WTC11 (cell line): ENCODE data around the gene SYNM. TPM values are rescaled to one million over a fixed set of nuclear protein-coding genes. Genes with fewer than 3 reads are reported as not detected.

Experiments used
- ATAC-seq: fragments of 200-7000 bp; cut with Tn5 transposase; 2 replicates; pipeline ENCODE4 v1.10.0; 2021; ENCODE audit warnings: mild to moderate bottlenecking, moderate library complexity
- CTCF ChIA-PET: fragments of 300-600 bp; sonication (Branson Sonifier 250); formaldehyde crosslinking; loops from one replicate; lab custom pipeline; 2021; ENCODE audit warnings: antibody characterized with exemption; lab: Charles Lee
- POLR2A ChIA-PET: fragments of 350-600 bp; sonication (Branson Sonifier 250); formaldehyde crosslinking; loops from one replicate; lab custom pipeline; 2021; ENCODE audit warnings: antibody characterized with exemption; lab: Charles Lee
- DNase-seq: peaks from one replicate; pipeline ENCODE4 v3.0.0; 2021; ENCODE audit warnings: low spot score
- H3K27ac Mint-ChIP-seq: 2 replicates; pipeline ENCODE4 v1.8.0; 2021; ENCODE audit warnings: mixed read lengths
- H3K27me3 Mint-ChIP-seq: 2 replicates; pipeline ENCODE4 v1.8.0; 2021; ENCODE audit warnings: low read depth, mild to moderate bottlenecking, moderate library complexity, mixed read lengths
- H3K36me3 Mint-ChIP-seq: 2 replicates; pipeline ENCODE4 v1.8.0; 2021; ENCODE audit warnings: mixed read lengths
- H3K4me1 Mint-ChIP-seq: 2 replicates; pipeline ENCODE4 v1.8.0; 2022; ENCODE audit warnings: mixed read lengths
- H3K4me3 Mint-ChIP-seq: 2 replicates; pipeline ENCODE4 v1.8.0; 2021; ENCODE audit warnings: mild to moderate bottlenecking, moderate library complexity, mixed read lengths
- H3K9me3 Mint-ChIP-seq: 2 replicates; pipeline ENCODE4 v1.8.0; 2021; ENCODE audit warnings: mixed read lengths
- ELF4 ChIP-seq: sonication (generic); formaldehyde crosslinking; IDR thresholded peaks from 2 replicates; pipeline ENCODE4 v1.8.1; 2022; ENCODE audit warnings: low read depth, mild to moderate bottlenecking, moderate library complexity, missing genetic modification reagents
- EMX1 ChIP-seq: fragments of 250-450 bp; sonication (Bioruptor Pico); IDR thresholded peaks from 2 replicates; pipeline ENCODE4 v1.8.0; 2021; ENCODE audit warnings: mild to moderate bottlenecking
- GABPB1 ChIP-seq: sonication (generic); formaldehyde crosslinking; IDR thresholded peaks from 2 replicates; pipeline ENCODE4 v1.8.1; 2023; ENCODE audit warnings: mild to moderate bottlenecking, missing genetic modification reagents
- GRHL2 ChIP-seq: fragments of 250-450 bp; sonication (Bioruptor Pico); IDR thresholded peaks from 2 replicates; pipeline ENCODE4 v1.8.0; 2022; ENCODE audit warnings: mild to moderate bottlenecking, moderate library complexity; ENCODE audit not compliant: insufficient replicate concordance, severe bottlenecking
- IRF2 ChIP-seq: sonication (generic); formaldehyde crosslinking; IDR thresholded peaks from 2 replicates; pipeline ENCODE4 v1.8.0; 2022; ENCODE audit warnings: low read depth, missing genetic modification reagents, borderline replicate concordance
- JUN ChIP-seq: sonication (generic); formaldehyde crosslinking; IDR thresholded peaks from 2 replicates; pipeline ENCODE4 v1.8.0; 2023; ENCODE audit warnings: mild to moderate bottlenecking, missing genetic modification reagents
- MXD4 ChIP-seq: fragments of 250-450 bp; sonication (Bioruptor Pico); IDR thresholded peaks from 2 replicates; pipeline ENCODE4 v1.8.0; 2021; ENCODE audit warnings: mild to moderate bottlenecking, moderate library complexity, borderline replicate concordance
- NFYB ChIP-seq: sonication (generic); formaldehyde crosslinking; conservative IDR thresholded peaks from 2 replicates; pipeline ENCODE4 v1.8.0; 2022; ENCODE audit warnings: low read depth, missing genetic modification reagents
- NR1H2 ChIP-seq: sonication (generic); formaldehyde crosslinking; IDR thresholded peaks from 2 replicates; pipeline ENCODE4 v1.9.0; 2021; ENCODE audit warnings: mild to moderate bottlenecking, moderate library complexity, missing genetic modification reagents
- NR2C2 ChIP-seq: sonication (generic); formaldehyde crosslinking; IDR thresholded peaks from 2 replicates; pipeline ENCODE4 v1.8.0; 2022; ENCODE audit warnings: mild to moderate bottlenecking, missing genetic modification reagents
- PRRX2 ChIP-seq: fragments of 250-450 bp; sonication (Bioruptor Pico); IDR thresholded peaks from 2 replicates; pipeline ENCODE4 v1.8.0; 2021; ENCODE audit warnings: mild to moderate bottlenecking
- RORB ChIP-seq: fragments of 250-450 bp; sonication (Bioruptor Pico); IDR thresholded peaks from 2 replicates; pipeline ENCODE4 v1.9.0; 2021; ENCODE audit warnings: mild to moderate bottlenecking
- SOX15 ChIP-seq: fragments of 250-450 bp; sonication (Bioruptor Pico); IDR thresholded peaks from 2 replicates; pipeline ENCODE4 v1.9.0; 2021; ENCODE audit warnings: mild to moderate bottlenecking
- SP1 ChIP-seq: sonication (generic); formaldehyde crosslinking; conservative IDR thresholded peaks from 2 replicates; pipeline ENCODE4 v1.8.1; 2022; ENCODE audit warnings: missing genetic modification reagents
- ZNF396 ChIP-seq: fragments of 250-450 bp; sonication (Bioruptor Pico); IDR thresholded peaks from 2 replicates; pipeline ENCODE4 v1.8.0; 2021; ENCODE audit warnings: mild to moderate bottlenecking, moderate library complexity, borderline replicate concordance
- ZNF423 ChIP-seq: fragments of 250-450 bp; sonication (Bioruptor Pico); IDR thresholded peaks from 2 replicates; pipeline ENCODE4 v2.1.2; 2022; ENCODE audit warnings: mild to moderate bottlenecking, moderate library complexity
- total RNA-seq: library from RNA; stranded (reverse); gene quantifications from 3 replicates; pipeline ENCODE4 v1.2.3, GENCODE V29; 2021
- TF ChIP-seq, protein P1 (sequence below): fragments of 250-450 bp; sonication (Bioruptor Pico); IDR thresholded peaks from 2 replicates; pipeline ENCODE4 v1.9.0; 2021; ENCODE audit warnings: moderate library complexity, mild to moderate bottlenecking, inconsistent platforms, borderline replicate concordance
- TF ChIP-seq, protein P2 (sequence below): fragments of 250-450 bp; sonication (Bioruptor Pico); IDR thresholded peaks from 2 replicates; pipeline ENCODE4 v2.1.2; 2022; ENCODE audit warnings: mild to moderate bottlenecking, moderate library complexity
- TF ChIP-seq, protein P3 (sequence below): sonication (generic); formaldehyde crosslinking; IDR thresholded peaks from 2 replicates; pipeline ENCODE4 v1.8.0; 2022; ENCODE audit warnings: mild to moderate bottlenecking, missing genetic modification reagents
- TF ChIP-seq, protein P4 (sequence below): sonication (generic); formaldehyde crosslinking; IDR thresholded peaks from 2 replicates; pipeline ENCODE4 v1.8.1; 2022; ENCODE audit warnings: mild to moderate bottlenecking, missing genetic modification reagents, moderate library complexity, borderline replicate concordance
- TF ChIP-seq, protein P5 (sequence below): sonication (generic); formaldehyde crosslinking; IDR thresholded peaks from 2 replicates; pipeline ENCODE4 v1.8.1; 2023; ENCODE audit warnings: mild to moderate bottlenecking, missing genetic modification reagents
- TF ChIP-seq, protein P6 (sequence below): sonication (generic); formaldehyde crosslinking; conservative IDR thresholded peaks from 2 replicates; pipeline ENCODE4 v1.8.1; 2022; ENCODE audit warnings: mild to moderate bottlenecking, missing genetic modification reagents

Gene SYNM
- total RNA-seq, 1 experiment from 2014 or later, result 2.2 TPM

DNA sequence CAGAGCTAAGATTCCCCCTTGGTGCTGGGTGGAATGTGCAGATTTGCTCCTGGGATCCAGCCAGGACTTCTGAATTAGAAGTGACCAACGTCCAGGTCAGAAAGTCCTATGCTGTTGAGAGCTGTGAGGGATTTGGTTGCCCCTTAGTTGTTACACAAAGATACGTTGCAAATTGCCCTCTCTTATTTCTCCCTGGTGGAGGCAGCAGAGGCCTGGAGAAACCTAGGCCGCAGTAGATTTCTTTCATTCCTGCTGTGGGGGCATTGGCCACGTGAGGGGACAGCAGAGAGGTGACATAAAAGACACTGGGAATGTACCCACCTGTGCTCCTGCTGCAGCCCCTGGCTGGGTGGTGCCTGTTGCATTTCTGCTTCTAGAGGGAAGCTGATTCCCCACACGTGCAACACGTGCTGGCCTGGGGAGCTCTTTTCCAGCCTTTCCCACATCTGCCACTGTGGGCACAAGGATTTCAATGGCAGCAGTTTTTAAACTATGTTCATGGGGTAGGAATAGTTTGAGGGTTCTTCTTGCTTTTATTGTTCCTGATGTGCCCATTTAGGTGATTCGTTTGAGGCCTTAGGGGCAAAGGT is 65.7 kb downstream of the SYNM start:
- Mint-ChIP-seq H3K27ac (no peak overlapping the region), H3K9me3 (no peaks in the 10 kb centered on the region), H3K4me3 (no peak overlapping the region), H3K27me3 (no peaks in the 10 kb centered on the region)
- POLR2A ChIA-PET, result interaction anchor here (0.6 kb wide), 1 partner anchor 19 kb away, joined by 4 read pairs; no protein-coding TSS in a partner anchor
- TF ChIP-seq ZNF423 (no peak), MXD4 (CRISPR knock-in tag) (no peak), JUN (no peak), NR1H2 (CRISPR knock-in tag) (no peak), GRHL2 (CRISPR knock-in tag) (no peak), PRRX2 (CRISPR knock-in tag) (no peak), SP1 (CRISPR knock-in tag) (no peak), EMX1 (CRISPR knock-in tag) (no peak), NR2C2 (CRISPR knock-in tag) (no peak), RORB (CRISPR knock-in tag) (no peak), NFYB (CRISPR knock-in tag) (no peak), ZNF396 (CRISPR knock-in tag) (no peak), GABPB1 (CRISPR knock-in tag) (no peak)
- TF ChIP-seq, protein P1, sequence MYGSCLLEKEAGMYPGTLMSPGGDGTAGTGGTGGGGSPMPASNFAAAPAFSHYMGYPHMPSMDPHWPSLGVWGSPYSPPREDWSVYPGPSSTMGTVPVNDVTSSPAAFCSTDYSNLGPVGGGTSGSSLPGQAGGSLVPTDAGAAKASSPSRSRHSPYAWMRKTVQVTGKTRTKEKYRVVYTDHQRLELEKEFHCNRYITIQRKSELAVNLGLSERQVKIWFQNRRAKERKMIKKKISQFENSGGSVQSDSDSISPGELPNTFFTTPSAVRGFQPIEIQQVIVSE, result no peak
- TF ChIP-seq, protein P2, sequence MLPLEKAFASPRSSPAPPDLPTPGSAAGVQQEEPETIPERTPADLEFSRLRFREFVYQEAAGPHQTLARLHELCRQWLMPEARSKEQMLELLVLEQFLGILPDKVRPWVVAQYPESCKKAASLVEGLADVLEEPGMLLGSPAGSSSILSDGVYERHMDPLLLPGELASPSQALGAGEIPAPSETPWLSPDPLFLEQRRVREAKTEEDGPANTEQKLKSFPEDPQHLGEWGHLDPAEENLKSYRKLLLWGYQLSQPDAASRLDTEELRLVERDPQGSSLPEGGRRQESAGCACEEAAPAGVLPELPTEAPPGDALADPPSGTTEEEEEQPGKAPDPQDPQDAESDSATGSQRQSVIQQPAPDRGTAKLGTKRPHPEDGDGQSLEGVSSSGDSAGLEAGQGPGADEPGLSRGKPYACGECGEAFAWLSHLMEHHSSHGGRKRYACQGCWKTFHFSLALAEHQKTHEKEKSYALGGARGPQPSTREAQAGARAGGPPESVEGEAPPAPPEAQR (CRISPR knock-in tag), result no peak
- TF ChIP-seq, protein P3, sequence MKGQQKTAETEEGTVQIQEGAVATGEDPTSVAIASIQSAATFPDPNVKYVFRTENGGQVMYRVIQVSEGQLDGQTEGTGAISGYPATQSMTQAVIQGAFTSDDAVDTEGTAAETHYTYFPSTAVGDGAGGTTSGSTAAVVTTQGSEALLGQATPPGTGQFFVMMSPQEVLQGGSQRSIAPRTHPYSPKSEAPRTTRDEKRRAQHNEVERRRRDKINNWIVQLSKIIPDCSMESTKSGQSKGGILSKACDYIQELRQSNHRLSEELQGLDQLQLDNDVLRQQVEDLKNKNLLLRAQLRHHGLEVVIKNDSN, result no peak
- TF ChIP-seq, protein P4, sequence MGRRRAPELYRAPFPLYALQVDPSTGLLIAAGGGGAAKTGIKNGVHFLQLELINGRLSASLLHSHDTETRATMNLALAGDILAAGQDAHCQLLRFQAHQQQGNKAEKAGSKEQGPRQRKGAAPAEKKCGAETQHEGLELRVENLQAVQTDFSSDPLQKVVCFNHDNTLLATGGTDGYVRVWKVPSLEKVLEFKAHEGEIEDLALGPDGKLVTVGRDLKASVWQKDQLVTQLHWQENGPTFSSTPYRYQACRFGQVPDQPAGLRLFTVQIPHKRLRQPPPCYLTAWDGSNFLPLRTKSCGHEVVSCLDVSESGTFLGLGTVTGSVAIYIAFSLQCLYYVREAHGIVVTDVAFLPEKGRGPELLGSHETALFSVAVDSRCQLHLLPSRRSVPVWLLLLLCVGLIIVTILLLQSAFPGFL, result no peak
- TF ChIP-seq, protein P5, sequence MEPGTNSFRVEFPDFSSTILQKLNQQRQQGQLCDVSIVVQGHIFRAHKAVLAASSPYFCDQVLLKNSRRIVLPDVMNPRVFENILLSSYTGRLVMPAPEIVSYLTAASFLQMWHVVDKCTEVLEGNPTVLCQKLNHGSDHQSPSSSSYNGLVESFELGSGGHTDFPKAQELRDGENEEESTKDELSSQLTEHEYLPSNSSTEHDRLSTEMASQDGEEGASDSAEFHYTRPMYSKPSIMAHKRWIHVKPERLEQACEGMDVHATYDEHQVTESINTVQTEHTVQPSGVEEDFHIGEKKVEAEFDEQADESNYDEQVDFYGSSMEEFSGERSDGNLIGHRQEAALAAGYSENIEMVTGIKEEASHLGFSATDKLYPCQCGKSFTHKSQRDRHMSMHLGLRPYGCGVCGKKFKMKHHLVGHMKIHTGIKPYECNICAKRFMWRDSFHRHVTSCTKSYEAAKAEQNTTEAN (CRISPR knock-in tag), result no peak
- TF ChIP-seq, all 79 proteins: peak for 0
- Mint-ChIP-seq H3K36me3 (peaks cover 12% of the 10 kb centered on the region), H3K4me1 (no peaks in the 10 kb centered on the region)
- CTCF ChIA-PET, result interaction anchor here (0.5 kb wide), 1 partner anchor 649 kb away, joined by 6 read pairs; no protein-coding TSS in a partner anchor
- DNase-seq (no peak), ATAC-seq (no peak)

DNA sequence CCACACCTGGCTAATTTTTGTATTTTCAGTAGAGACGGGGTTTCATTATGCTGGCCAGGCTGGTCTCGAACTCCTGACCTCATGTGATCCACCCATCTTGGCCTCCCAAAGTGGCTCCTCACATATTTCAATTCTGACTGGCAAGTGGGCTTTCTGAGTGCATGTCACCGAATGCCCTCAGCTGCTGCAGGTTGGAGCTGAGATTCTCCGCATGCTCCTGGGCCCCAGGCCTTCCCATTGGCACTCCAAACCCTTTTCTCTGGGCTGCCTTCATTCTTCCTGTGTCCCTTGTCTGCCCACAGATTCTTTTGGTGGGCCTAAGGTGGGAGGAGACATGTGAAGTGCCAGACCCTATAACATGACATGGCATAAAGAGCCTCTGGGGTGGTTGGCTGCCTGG is 67.3 kb downstream of the SYNM start:
- DNase-seq (no peak), ATAC-seq (no peak)
- Mint-ChIP-seq H3K4me3 (no peak overlapping the region), H3K27me3 (no peaks in the 10 kb centered on the region), H3K27ac (no peak overlapping the region), H3K9me3 (no peaks in the 10 kb centered on the region), H3K36me3 (peaks cover 12% of the 10 kb centered on the region), H3K4me1 (no peaks in the 10 kb centered on the region)
- POLR2A ChIA-PET, result no interaction called here
- TF ChIP-seq, protein P4, result no peak
- no peak for TF ChIP-seq IRF2 (CRISPR knock-in tag)
- no peak for TF ChIP-seq SOX15 (CRISPR knock-in tag)
- no peak for TF ChIP-seq ELF4 (CRISPR knock-in tag)
- TF ChIP-seq, protein P6, sequence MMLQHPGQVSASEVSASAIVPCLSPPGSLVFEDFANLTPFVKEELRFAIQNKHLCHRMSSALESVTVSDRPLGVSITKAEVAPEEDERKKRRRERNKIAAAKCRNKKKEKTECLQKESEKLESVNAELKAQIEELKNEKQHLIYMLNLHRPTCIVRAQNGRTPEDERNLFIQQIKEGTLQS (CRISPR knock-in tag), result no peak
- CTCF ChIA-PET, result no interaction called here
